IMR-90 (cell line): ENCODE measurements around the gene IFITM10. TPM values are rescaled to one million over a fixed set of nuclear protein-coding genes. Genes with fewer than 3 reads are reported as not detected.
"Not testable (repeated sequence)": the region's sequence is repeated elsewhere in the genome, so short reads cannot be mapped to it uniquely, and the experiment has no call there.

Experiments used
- ATAC-seq: fragments of 200-7000 bp; cut with Tn5 transposase; 2 replicates; pipeline ENCODE4 v1.9.1; 2020; ENCODE audit warnings: low read depth, mild to moderate bottlenecking, moderate library complexity
- BruUV-seq: library from RNA; stranded (reverse); fragments of 400-500 nt; replicated peaks from 2 replicates; lab custom pipeline; 2021; lab: Mats Ljungman, UMichigan
- CTCF ChIA-PET: fragments of 300-600 bp; formaldehyde crosslinking; extraction: SDS; loops from one replicate; lab custom pipeline; 2021; ENCODE audit warnings: antibody characterized with exemption; lab: Yijun Ruan, JAX
- POLR2A ChIA-PET: fragments of 300-600 bp; sonication (Branson Sonifier 250); formaldehyde crosslinking; loops from one replicate; lab custom pipeline; 2022; ENCODE audit warnings: antibody characterized with exemption; ENCODE audit not compliant: unreplicated experiment; lab: Charles Lee
- DNase-seq: peaks from one replicate; pipeline ENCODE4 v3.0.0; 2013
- H2AFZ ChIP-seq: replicated peaks from 2 replicates; pipeline ENCODE3; 2013; ENCODE audit warnings: low read length, mild to moderate bottlenecking; ENCODE audit not compliant: poor library complexity
- H2AK5ac ChIP-seq: 2 replicates; pipeline ENCODE4 v1.6.1; 2013; ENCODE audit warnings: low read depth, low read length, inconsistent platforms
- H2AK9ac ChIP-seq: replicated peaks from 2 replicates; pipeline ENCODE3; 2013; ENCODE audit warnings: mild to moderate bottlenecking, low read depth, low read length, moderate library complexity; ENCODE audit not compliant: poor library complexity
- H2BK120ac ChIP-seq: 2 replicates; pipeline ENCODE4 v1.6.1; 2013; ENCODE audit warnings: low read depth, low read length, inconsistent platforms
- H2BK15ac ChIP-seq: 3 replicates; pipeline ENCODE4 v1.6.1; 2013; ENCODE audit warnings: low read depth, low read length, inconsistent platforms
- H2BK20ac ChIP-seq: 2 replicates; pipeline ENCODE4 v1.6.1; 2013; ENCODE audit warnings: low read depth, mild to moderate bottlenecking, inconsistent platforms, low read length, moderate library complexity
- H2BK5ac ChIP-seq: 2 replicates; pipeline ENCODE4 v1.6.1; 2013; ENCODE audit warnings: mild to moderate bottlenecking, low read depth, low read length, inconsistent platforms; ENCODE audit not compliant: poor library complexity, severe bottlenecking
- H3K14ac ChIP-seq: replicated peaks from 2 replicates; pipeline ENCODE4 v1.6.1; 2013; ENCODE audit warnings: low read depth, low read length, inconsistent platforms
- H3K18ac ChIP-seq: 2 replicates; pipeline ENCODE4 v1.6.1; 2013; ENCODE audit warnings: low read depth, low read length, control low read depth
- H3K23ac ChIP-seq: 2 replicates; pipeline ENCODE4 v1.6.1; 2013; ENCODE audit warnings: low read depth, low read length, inconsistent platforms
- H3K27ac ChIP-seq: 2 replicates; pipeline ENCODE4 v1.5.1; 2013; ENCODE audit warnings: mild to moderate bottlenecking, control low read depth, low read length; ENCODE audit not compliant: insufficient read depth
- H3K27me3 ChIP-seq: 2 replicates; pipeline ENCODE4 v1.6.1; 2013; ENCODE audit warnings: low read length; ENCODE audit not compliant: control insufficient read depth, insufficient read depth
- H3K36me3 ChIP-seq: 2 replicates; pipeline ENCODE4 v1.6.1; 2013; ENCODE audit warnings: low read length, mixed read lengths; ENCODE audit not compliant: control insufficient read depth, insufficient read depth
- H3K4ac ChIP-seq: 2 replicates; pipeline ENCODE4 v1.6.1; 2013; ENCODE audit warnings: low read depth, low read length, inconsistent platforms
- H3K4me1 ChIP-seq: 2 replicates; pipeline ENCODE4 v1.6.1; 2013; ENCODE audit warnings: low read length, mixed read lengths; ENCODE audit not compliant: control insufficient read depth, insufficient read depth
- H3K4me2 ChIP-seq: 2 replicates; pipeline ENCODE4 v1.6.1; 2013; ENCODE audit warnings: low read depth, mild to moderate bottlenecking, control low read depth, low read length, moderate library complexity
- H3K4me3 ChIP-seq: 2 replicates; pipeline ENCODE4 v1.5.1; 2013; ENCODE audit warnings: low read depth, mild to moderate bottlenecking, control low read depth, low read length, moderate library complexity; ENCODE audit not compliant: insufficient read depth
- H3K56ac ChIP-seq: 2 replicates; pipeline ENCODE4 v1.6.1; 2013; ENCODE audit warnings: low read length, inconsistent platforms; ENCODE audit not compliant: insufficient read depth; ENCODE audit errors: extremely low read depth
- H3K79me1 ChIP-seq, 2 experiments: 2 replicates each; pipeline ENCODE4 v1.6.1; 2013; ENCODE audit warnings: low read length in 2 of 2, inconsistent platforms in 1 of 2, low read depth in 1 of 2
- H3K9ac ChIP-seq: 2 replicates; pipeline ENCODE4 v1.6.1; 2013; ENCODE audit warnings: low read depth, low read length, control low read depth
- H3K9me1 ChIP-seq: 2 replicates; pipeline ENCODE4 v1.6.1; 2013; ENCODE audit warnings: low read length, inconsistent platforms; ENCODE audit not compliant: insufficient read depth
- H3K9me3 ChIP-seq: 2 replicates; pipeline ENCODE4 v1.6.1; 2013; ENCODE audit warnings: low read length; ENCODE audit not compliant: control insufficient read depth, insufficient read depth
- H4K20me1 ChIP-seq: 2 replicates; pipeline ENCODE4 v1.6.1; 2013; ENCODE audit warnings: low read length, inconsistent platforms; ENCODE audit not compliant: insufficient read depth
- H4K5ac ChIP-seq: 2 replicates; pipeline ENCODE4 v1.6.1; 2013; ENCODE audit warnings: mild to moderate bottlenecking, low read depth, low read length, control low read depth
- H4K8ac ChIP-seq, 2 experiments: 2 replicates each; pipeline ENCODE4 v1.6.1; 2013; ENCODE audit warnings: low read depth in 2 of 2, low read length in 2 of 2, control low read depth in 1 of 2, inconsistent platforms in 1 of 2
- H4K91ac ChIP-seq: 2 replicates; pipeline ENCODE4 v1.6.1; 2013; ENCODE audit warnings: low read depth, low read length, inconsistent platforms; ENCODE audit not compliant: insufficient read depth
- NFE2L2 ChIP-seq: fragments of 150-350 bp; IDR thresholded peaks from 2 replicates; pipeline ENCODE4 v1.6.1; 2016; ENCODE audit warnings: low read depth, mild to moderate bottlenecking, low read length
- RFX5 ChIP-seq: IDR thresholded peaks from 2 replicates; pipeline ENCODE4 v1.8.0; 2012; ENCODE audit warnings: low read depth, mild to moderate bottlenecking, low read length, moderate library complexity
- WGBS, 2 experiments: methylation state at CpG; one replicate each; pipeline versions ENCODE4 v1.1.5 to v1.1.7; 2013; ENCODE audit warnings: missing lambda C conversion rate in 2 of 2; ENCODE audit not compliant: insufficient read length in 1 of 2; ENCODE audit errors: extremely low coverage in 2 of 2; 5-methylcytosine and 5-hydroxymethylcytosine counted together
- dilution Hi-C: fragments of 300-500 bp; cut with HindIII; formaldehyde crosslinking; loops from one replicate; pipeline ENCODE4 v1.14.3; 2018; ENCODE audit warnings: low sequenced_read_pairs; ENCODE audit not compliant: unreplicated experiment
- in situ Hi-C: fragments of 300-500 bp; cut with MboI; formaldehyde crosslinking; loops from 3 replicates; pipeline ENCODE4 v1.14.3; 2019; ENCODE audit warnings: low sequenced_read_pairs, inconsistent platforms, mixed read lengths
- intact Hi-C: fragments of 100-400 bp; cut with micrococcal nuclease; formaldehyde crosslinking; loops from 2 replicates; pipeline ENCODE4 v1.10.0; 2022
- polyA plus RNA-seq, 3 experiments: library from polyadenylated mRNA; depleted of rRNA; stranded (reverse); fragments of >200 nt; gene quantifications; 2 replicates each; pipeline ENCODE4 v1.2.3, GENCODE V29; 2012; ENCODE audit warnings: low replicate concordance in 1 of 3
- total RNA-seq: library from RNA; depleted of rRNA; stranded (reverse); fragments of >200 nt; gene quantifications from 2 replicates; pipeline ENCODE4 v1.2.3, GENCODE V29; 2012

IFITM10 gene
- total and polyA plus RNA-seq, 2 of the 4 experiments (the other 2 are of a cell fraction), result 0.15 to 0.18 TPM

DNA sequence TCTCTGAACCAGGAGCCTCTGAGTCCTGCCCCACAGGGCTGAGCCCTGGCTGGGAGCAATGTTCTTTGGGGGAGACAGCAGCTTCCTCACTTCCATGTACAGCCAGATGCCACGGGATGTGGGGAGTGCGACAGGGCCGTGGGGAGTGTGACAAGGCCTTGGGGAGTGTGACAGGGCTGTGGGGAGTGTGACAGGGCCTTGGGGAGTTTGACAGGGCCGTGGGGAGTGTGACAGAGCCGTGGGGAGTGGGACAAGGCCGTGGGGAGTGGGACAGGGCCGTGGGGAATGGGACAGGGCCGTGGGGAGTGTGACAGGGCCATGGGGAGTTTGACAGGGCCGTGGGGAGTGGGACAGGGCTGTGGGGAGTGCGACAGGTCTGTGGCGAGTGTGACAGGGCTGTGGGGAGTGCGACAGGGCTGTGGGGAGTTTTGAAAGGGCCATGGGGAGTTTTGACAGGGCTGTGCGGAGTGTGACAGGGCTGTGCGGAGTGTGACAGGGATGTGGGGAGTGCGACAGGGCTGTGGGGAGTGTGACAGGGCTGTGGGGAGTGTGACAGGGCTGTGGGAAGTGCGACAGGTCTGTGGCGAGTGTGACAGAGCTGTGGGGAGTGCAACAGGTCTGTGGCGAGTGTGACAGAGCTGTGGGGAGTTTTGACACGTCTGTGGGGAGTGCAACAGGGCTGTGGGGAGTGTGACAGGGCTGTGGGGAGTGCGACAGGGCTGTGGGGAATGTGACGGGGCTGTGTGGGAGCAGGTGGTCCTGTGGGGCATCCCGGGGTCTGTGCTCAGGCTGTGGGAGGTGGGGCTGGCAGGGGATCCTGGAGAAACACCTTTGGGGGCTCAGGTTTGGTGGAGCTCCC is 60.0 kb downstream of the IFITM10 start:
- no peak overlapping the region for H4K8ac ChIP-seq
- no peak overlapping the region for H3K23ac ChIP-seq
- dilution Hi-C loops (no loop called here), in situ Hi-C loops (no loop called here), intact Hi-C loops (no loop called here)
- H3K9me1 ChIP-seq, result no peaks in the 10 kb centered on the region
- H3K79me1 ChIP-seq, result no peaks in the 10 kb centered on the region
- ChIA-PET CTCF (interaction anchor here (0.8 kb wide), 1 partner anchor 192 kb away, joined by 3 read pairs; no protein-coding TSS in a partner anchor), POLR2A (no interaction called here)
- H2AK9ac ChIP-seq, result no peak overlapping the region
- no peak overlapping the region for H3K9ac ChIP-seq
- H2BK5ac ChIP-seq, result no peak overlapping the region
- no peaks in the 10 kb centered on the region for H4K20me1 ChIP-seq
- no TSS peak for BruUV-seq
- H3K27me3 ChIP-seq, result peaks cover 44% of the 10 kb centered on the region
- H4K5ac ChIP-seq, result no peak overlapping the region
- no peak overlapping the region for H3K56ac ChIP-seq
- no peak overlapping the region for H2BK120ac ChIP-seq
- no peak overlapping the region for H3K4me2 ChIP-seq
- H3K18ac ChIP-seq, result no peak overlapping the region
- H3K27ac ChIP-seq, result no peak overlapping the region
- no peak overlapping the region for H2AFZ ChIP-seq
- H2BK20ac ChIP-seq, result no peak overlapping the region
- H3K9me3 ChIP-seq, result no peaks in the 10 kb centered on the region
- H3K4me1 ChIP-seq, result peaks cover 1% of the 10 kb centered on the region; the same call in 1 of the 2 replicates
- DNase-seq (no peak), ATAC-seq (no peak)
- no peak overlapping the region for H3K14ac ChIP-seq
- no peak overlapping the region for H4K91ac ChIP-seq
- H3K4me3 ChIP-seq, result no peak overlapping the region
- H3K36me3 ChIP-seq, result no peaks in the 10 kb centered on the region
- H2AK5ac ChIP-seq, result no peak overlapping the region
- H2BK15ac ChIP-seq, result no peak overlapping the region
- TF ChIP-seq NFE2L2 (no peak), RFX5 (no peak)
- H3K4ac ChIP-seq, result no peak overlapping the region
- WGBS, 2 experiments, result 43% methylated on average over 17 of the region's 22 CpGs; no CpG with 5 or more reads in 1 of the 2 experiments

DNA sequence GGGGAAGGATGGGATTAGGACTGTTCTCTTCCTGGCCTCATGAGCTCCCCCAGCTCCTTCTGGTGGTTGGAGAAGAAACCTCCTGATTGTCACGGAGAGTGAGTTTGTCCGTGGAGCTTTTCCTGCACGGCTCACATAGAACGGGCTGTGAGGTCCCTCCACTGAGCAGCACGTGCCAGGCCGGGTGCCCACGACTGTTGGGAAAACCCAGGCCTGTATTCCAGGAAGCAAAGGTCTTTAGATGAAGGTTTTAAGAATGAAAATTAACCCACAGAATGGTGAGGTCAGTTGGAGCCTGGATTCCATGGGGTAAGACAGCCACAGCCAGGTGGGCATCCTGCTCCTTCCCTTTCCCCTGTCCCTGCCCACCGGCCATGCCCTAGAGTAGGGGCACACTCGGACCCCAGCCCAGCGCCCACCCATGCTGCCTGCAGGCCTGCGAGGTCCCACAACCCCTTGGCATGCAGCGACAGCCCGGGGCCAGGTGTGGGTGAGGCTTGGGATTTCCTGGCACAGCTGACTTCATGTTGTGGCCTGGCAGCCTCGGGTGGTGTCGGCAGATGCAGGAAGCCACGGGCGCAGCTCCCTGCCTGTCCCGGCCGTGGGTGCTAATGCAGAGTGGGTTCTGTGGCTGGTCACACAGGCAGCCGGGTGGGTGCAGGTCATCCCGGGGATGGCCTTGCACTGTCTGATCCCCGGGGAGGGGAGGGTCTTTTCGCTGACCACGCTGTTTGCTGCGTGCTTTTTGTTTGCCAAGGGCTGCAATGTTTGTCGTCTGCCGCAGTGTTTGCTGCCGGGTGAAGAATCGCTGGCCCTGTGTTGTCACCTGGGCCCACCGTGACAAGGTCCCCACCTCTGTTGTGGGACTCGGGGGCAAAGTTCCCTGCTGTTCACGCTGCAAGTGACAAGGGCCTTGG is 60.9 kb downstream of the IFITM10 start:
- BruUV-seq, H3K14ac ChIP-seq, H2AK9ac ChIP-seq, H2BK20ac ChIP-seq, H4K5ac ChIP-seq, in situ Hi-C loops, POLR2A ChIA-PET, H3K4ac ChIP-seq, CTCF ChIA-PET, H4K20me1 ChIP-seq, H3K18ac ChIP-seq, H3K56ac ChIP-seq, H4K91ac ChIP-seq, dilution Hi-C loops, H2AK5ac ChIP-seq, H3K4me2 ChIP-seq, H3K9me1 ChIP-seq, H3K23ac ChIP-seq, intact Hi-C loops, H3K4me3 ChIP-seq, H2BK15ac ChIP-seq, H2BK5ac ChIP-seq, H2BK120ac ChIP-seq, H4K8ac ChIP-seq, H3K9me3 ChIP-seq, H2AFZ ChIP-seq, H3K4me1 ChIP-seq, H3K9ac ChIP-seq, ATAC-seq, H3K36me3 ChIP-seq, H3K79me1 ChIP-seq, DNase-seq, H3K27ac ChIP-seq: not testable (repeated sequence)
- peaks cover 37% of the 10 kb centered on the region for H3K27me3 ChIP-seq
- WGBS, 2 experiments, result 80% methylated on average over 2 of the region's 32 CpGs; no CpG with 5 or more reads in 1 of the 2 experiments
